NCI-H2107 treated with DMSO at 0.1 percent for 48 hours (cell line): ENCODE data around the gene CHRNB4.
"Not testable (repeated sequence)": the region's sequence is repeated elsewhere in the genome, so short reads cannot be mapped to it uniquely, and the experiment has no call there.

Source experiments
- DNase-seq: peaks from one replicate; lab custom pipeline; 2025; ENCODE audit not compliant: unreplicated experiment; lab: John Stamatoyannopoulos, UW

CHRNB4 gene

GRCh38 chr15:78641102-78641748, at the start of gene CHRNB4:
TSS of gene CHRNB4 (minus strand) at chr15:78641210. CDS start at chr15:78641133, 77 bp downstream.
- no peak for DNase-seq

GRCh38 chr15:78689626-78690025, 48.6 kb upstream of the CHRNB4 start:
- no peak for DNase-seq

- no peak for DNase-seq
Measured at GRCh38 chr15:78685925-78686324, 44.9 kb upstream of the CHRNB4 start.

GRCh38 chr15:78685159-78685921, 44.3 kb upstream of the CHRNB4 start:
- no peak for DNase-seq

- no peak for DNase-seq
Measured at GRCh38 chr15:78684657-78685056, 43.6 kb upstream of the CHRNB4 start.

GRCh38 chr15:78683599-78683998, 42.6 kb upstream of the CHRNB4 start:
- DNase-seq, result not testable (repeated sequence)

- no peak for DNase-seq
Measured at GRCh38 chr15:78682693-78683410, 41.8 kb upstream of the CHRNB4 start.

- no peak for DNase-seq
Measured at GRCh38 chr15:78682004-78682651, 41.1 kb upstream of the CHRNB4 start.

GRCh38 chr15:78681281-78682003, 40.4 kb upstream of the CHRNB4 start:
- no peak for DNase-seq

GRCh38 chr15:78680431-78681075, 39.5 kb upstream of the CHRNB4 start:
- DNase-seq, result no peak

- DNase-seq, result no peak
Measured at GRCh38 chr15:78679089-78679511, 38.1 kb upstream of the CHRNB4 start.

- no peak for DNase-seq
Measured at GRCh38 chr15:78676424-78677110, 35.6 kb upstream of the CHRNB4 start.

- DNase-seq, result no peak
Measured at GRCh38 chr15:78675617-78676360, 34.8 kb upstream of the CHRNB4 start.

GRCh38 chr15:78675206-78675605, 34.2 kb upstream of the CHRNB4 start:
- no peak for DNase-seq

GRCh38 chr15:78673917-78674444, 33.0 kb upstream of the CHRNB4 start:
- no peak for DNase-seq

- no peak for DNase-seq
Measured at GRCh38 chr15:78673476-78673875, 32.5 kb upstream of the CHRNB4 start.

GRCh38 chr15:78672285-78673014, 31.4 kb upstream of the CHRNB4 start:
- no peak for DNase-seq

- DNase-seq, result no peak
Measured at GRCh38 chr15:78671626-78672211, 30.7 kb upstream of the CHRNB4 start.
